Peyer's patch (tissue), 4 donors: Measurements from ENCODE around the gene HRH1. TPM values are rescaled to one million over a fixed set of nuclear protein-coding genes. Genes with fewer than 3 reads are reported as not detected.
A peak's percentile ranks its signal among the peaks of the same experiment; 100 is the strongest.

ENCODE experiments used
- DNase-seq, 3 donors: peaks; one replicate each; pipeline ENCODE4 v3.0.0-alpha.2; 2017 to 2019
- H3K27ac ChIP-seq, 4 donors: fragments of 200-600 bp; sonication (generic); one replicate each; pipeline ENCODE4 v1.5.1; 2016 to 2019
- H3K27me3 ChIP-seq, 2 donors: fragments of 200-600 bp; sonication (generic); one replicate each; pipeline ENCODE4 v1.5.1; 2019
- H3K36me3 ChIP-seq, 3 donors: fragments of 200-600 bp; sonication (generic); one replicate each; pipeline ENCODE4 v1.5.1; 2016 to 2019
- H3K4me1 ChIP-seq, 4 donors: fragments of 200-600 bp; sonication (generic); one replicate each; pipeline ENCODE4 v1.5.1; 2016 to 2019
- H3K4me3 ChIP-seq, 4 donors: fragments of 200-600 bp; sonication (generic); 1 replicate in 3 of 4; 2 replicates in 1 of 4; pipeline ENCODE4 v1.5.1; 2016 to 2019; ENCODE audit warnings: mild to moderate bottlenecking in 1 of 4
- H3K9me3 ChIP-seq, 4 donors: fragments of 200-600 bp; sonication (generic); one replicate each; pipeline ENCODE4 v1.5.1; 2016 to 2019; ENCODE audit warnings: mild to moderate bottlenecking in 1 of 4
- POLR2A ChIP-seq, 2 donors: fragments of 450-650 bp; IDR thresholded peaks; one replicate each; pipeline ENCODE4 v1.5.1; 2017; ENCODE audit warnings: antibody characterized with exemption in 2 of 2, mild to moderate bottlenecking in 2 of 2, moderate library complexity in 2 of 2
- total RNA-seq, 4 donors: library from RNA; depleted of rRNA; stranded (reverse); fragments of >200 nt; gene quantifications; one replicate each; pipeline ENCODE4 v1.1.0, GENCODE V29; 2016
- TF ChIP-seq, protein P1 (sequence below), 6 experiments: fragments of 450-650 bp in 4 of 6; fragments of 200-600 bp in 2 of 6; sonication (generic) in 1 of 6; IDR thresholded peaks; one replicate each; pipeline ENCODE4 v1.5.1; 2017 to 2019; ENCODE audit warnings: antibody characterized with exemption in 6 of 6, mild to moderate bottlenecking in 3 of 6, moderate library complexity in 1 of 6

The HRH1 gene
- total RNA-seq, 4 donors from 2014 or later: 1.7 to 13.7 (median 7.3) TPM

DNA sequence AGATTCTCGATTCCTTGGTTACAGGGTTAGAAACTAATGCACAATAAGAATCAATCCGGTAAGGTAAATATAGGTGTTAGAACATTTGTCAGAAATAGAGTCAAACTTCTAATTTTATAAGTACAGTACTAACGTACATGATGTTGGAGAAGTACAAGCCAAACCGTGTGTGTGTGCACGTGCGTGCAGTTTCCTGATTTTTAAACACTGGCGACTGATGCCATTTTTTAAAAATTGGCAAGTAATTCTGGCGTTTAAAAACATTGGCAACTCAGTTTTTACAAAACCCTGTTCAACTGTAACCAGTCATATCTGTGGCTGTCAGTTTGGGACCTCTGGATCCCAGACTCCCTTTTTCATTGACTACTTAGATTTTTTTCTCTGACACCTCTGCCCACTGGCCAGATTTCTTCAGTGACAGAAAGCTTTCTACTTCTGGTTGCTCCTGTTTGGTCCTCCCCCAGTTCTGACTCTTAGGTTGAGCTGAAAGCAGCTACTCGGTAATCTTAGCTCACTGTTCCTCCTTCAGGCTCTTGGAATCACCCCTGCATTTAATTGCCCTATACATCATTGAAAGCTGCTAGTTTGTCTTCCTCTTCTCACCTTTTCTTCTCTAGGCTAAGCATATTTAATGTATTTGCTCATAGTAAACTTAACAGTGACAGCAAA is 118.7 kb downstream of the HRH1 start:
- peaks cover 0 to 6% (median 0%) of the 10 kb centered on the region in 3 donors for H3K36me3 ChIP-seq
- H3K27ac ChIP-seq: peak overlapping the region; percentile 81 to 91 (median 84)
- H3K4me1 ChIP-seq: peaks cover 0 to 17% (median 0%) of the 10 kb centered on the region in 4 donors
- DNase-seq: no peak
- TF ChIP-seq POLR2A (IDR thresholded peaks at IDR 0.05): no peak
- TF ChIP-seq, protein P1, sequence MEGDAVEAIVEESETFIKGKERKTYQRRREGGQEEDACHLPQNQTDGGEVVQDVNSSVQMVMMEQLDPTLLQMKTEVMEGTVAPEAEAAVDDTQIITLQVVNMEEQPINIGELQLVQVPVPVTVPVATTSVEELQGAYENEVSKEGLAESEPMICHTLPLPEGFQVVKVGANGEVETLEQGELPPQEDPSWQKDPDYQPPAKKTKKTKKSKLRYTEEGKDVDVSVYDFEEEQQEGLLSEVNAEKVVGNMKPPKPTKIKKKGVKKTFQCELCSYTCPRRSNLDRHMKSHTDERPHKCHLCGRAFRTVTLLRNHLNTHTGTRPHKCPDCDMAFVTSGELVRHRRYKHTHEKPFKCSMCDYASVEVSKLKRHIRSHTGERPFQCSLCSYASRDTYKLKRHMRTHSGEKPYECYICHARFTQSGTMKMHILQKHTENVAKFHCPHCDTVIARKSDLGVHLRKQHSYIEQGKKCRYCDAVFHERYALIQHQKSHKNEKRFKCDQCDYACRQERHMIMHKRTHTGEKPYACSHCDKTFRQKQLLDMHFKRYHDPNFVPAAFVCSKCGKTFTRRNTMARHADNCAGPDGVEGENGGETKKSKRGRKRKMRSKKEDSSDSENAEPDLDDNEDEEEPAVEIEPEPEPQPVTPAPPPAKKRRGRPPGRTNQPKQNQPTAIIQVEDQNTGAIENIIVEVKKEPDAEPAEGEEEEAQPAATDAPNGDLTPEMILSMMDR (IDR thresholded peaks at IDR 0.05): no peak
- H3K27me3 ChIP-seq: no peaks in the 10 kb centered on the region
- H3K9me3 ChIP-seq: no peaks in the 10 kb centered on the region
- H3K4me3 ChIP-seq: peak overlapping the region; percentile 72 to 95 (median 86)

DNA sequence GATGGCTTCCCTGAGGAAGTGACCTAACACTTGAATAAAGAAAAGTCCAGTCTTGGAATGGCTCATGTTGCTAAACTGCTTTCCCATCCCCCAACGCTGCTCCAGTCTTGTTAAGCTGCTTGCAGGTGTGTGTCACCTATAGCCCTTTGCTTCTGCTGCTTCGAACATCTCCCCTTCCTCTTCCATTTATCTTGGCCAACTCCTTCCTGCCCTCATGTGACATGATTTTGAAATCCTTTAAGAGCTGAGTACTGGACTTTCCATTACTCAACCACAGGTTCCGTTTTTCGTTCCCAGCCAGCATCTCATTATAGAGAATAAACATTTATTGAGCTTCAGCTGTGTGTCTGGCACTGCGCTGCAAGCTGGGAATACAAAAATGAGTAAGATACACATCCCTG is 119.6 kb downstream of the HRH1 start:
- Histone ChIP-seq H3K4me1 (peaks cover 0 to 17% (median 0%) of the 10 kb centered on the region in 4 donors), H3K27ac (peak overlapping the region in 2 of 4 donors; percentile 1 to 81), H3K36me3 (peaks cover 0 to 6% (median 0%) of the 10 kb centered on the region in 3 donors), H3K27me3 (no peaks in the 10 kb centered on the region), H3K4me3 (peak overlapping the region in 1 of 4 donors; percentile 79), H3K9me3 (no peaks in the 10 kb centered on the region)
- TF ChIP-seq, protein P1 (IDR thresholded peaks at IDR 0.05): no peak
- TF ChIP-seq POLR2A (IDR thresholded peaks at IDR 0.05): no peak
- DNase-seq: peak in 1 of 3 donors; percentile 46

DNA sequence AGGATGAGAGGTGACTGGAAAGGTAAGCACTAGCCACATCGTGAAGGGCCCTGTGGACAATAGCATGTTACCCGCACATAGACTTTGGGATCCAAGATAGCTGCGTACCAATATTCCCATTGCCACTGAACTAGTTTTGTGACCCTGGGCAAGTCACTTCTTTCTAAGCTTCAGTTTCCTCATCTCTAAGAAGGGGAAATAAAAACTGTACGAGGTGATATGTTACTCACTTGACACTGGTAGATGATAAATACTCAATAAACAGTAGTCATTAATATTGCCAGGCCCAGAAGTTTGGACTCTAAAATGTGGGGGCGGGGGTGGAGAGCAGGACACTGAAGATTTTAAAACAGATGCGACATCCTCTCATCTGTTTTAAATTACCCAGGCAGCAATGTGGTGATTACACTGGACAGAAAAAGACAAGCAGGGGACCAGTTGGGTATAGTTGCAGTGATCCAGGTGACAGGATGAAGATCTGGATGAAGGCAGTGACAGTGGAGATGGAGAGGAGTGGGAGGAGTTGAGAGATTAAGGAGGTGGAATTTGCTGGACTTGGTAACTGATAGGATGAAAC is 120.4 kb downstream of the HRH1 start:
- Histone ChIP-seq H3K4me3 (no peak overlapping the region), H3K27ac (peak overlapping the region in 2 of 4 donors; percentile 25 to 42), H3K4me1 (peaks cover 0 to 17% (median 0%) of the 10 kb centered on the region in 4 donors), H3K36me3 (peaks cover 0 to 6% (median 0%) of the 10 kb centered on the region in 3 donors), H3K27me3 (no peaks in the 10 kb centered on the region), H3K9me3 (no peaks in the 10 kb centered on the region)
- no peak for DNase-seq
- TF ChIP-seq, protein P1 (IDR thresholded peaks at IDR 0.05): no peak
- TF ChIP-seq POLR2A (IDR thresholded peaks at IDR 0.05): no peak

DNA sequence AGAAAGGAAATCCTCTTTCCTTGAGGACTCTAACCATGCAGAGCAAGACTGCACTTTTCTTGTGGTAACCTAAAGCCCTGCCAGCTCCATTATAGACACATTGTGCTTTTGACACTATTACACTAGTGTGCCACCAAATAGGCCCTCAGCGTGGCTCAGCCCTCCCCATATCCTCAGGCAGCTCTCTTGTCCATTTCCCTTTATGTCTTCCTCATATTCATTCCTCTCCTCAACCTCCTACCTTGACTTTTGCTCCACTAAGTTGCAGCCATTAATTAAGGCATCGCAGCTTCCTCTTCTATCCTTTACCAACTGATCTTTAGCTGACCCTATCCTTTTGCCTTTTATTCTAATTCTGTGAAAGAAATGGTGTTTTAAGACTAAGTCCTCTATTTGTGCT is 121.6 kb downstream of the HRH1 start:
- H3K9me3 ChIP-seq: no peaks in the 10 kb centered on the region
- H3K36me3 ChIP-seq: peaks cover 0 to 10% (median 0%) of the 10 kb centered on the region in 3 donors
- no peak for DNase-seq
- H3K4me1 ChIP-seq: peaks cover 0 to 17% (median 0%) of the 10 kb centered on the region in 4 donors
- H3K4me3 ChIP-seq: no peak overlapping the region
- H3K27ac ChIP-seq: no peak overlapping the region
- H3K27me3 ChIP-seq: no peaks in the 10 kb centered on the region
- TF ChIP-seq POLR2A (IDR thresholded peaks at IDR 0.05): no peak
- TF ChIP-seq, protein P1 (IDR thresholded peaks at IDR 0.05): no peak

DNA sequence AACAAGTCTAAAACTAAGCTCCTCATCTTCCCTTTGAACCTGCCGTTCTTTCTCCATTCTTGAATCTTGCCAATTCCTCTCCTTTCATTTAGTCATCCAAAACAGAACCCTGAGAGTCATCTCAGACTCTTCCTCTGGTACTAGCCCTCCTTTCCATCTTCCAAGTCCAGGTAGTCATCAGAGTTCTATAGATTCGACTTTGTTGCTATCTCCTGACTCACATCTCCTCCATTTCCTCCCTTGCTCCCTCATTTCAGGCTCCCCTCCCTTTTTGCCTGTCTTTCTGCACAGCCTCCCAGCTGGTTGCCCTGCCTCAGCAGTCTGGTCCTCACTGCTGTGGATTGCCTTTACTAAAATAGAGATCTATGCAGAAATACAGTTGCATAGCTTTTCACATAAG is 122.6 kb downstream of the HRH1 start:
- H3K4me1 ChIP-seq: peaks cover 0 to 19% (median 0%) of the 10 kb centered on the region in 4 donors
- no peaks in the 10 kb centered on the region for H3K27me3 ChIP-seq
- TF ChIP-seq POLR2A (IDR thresholded peaks at IDR 0.05): no peak
- TF ChIP-seq, protein P1 (IDR thresholded peaks at IDR 0.05): no peak
- H3K36me3 ChIP-seq: peaks cover 0 to 15% (median 0%) of the 10 kb centered on the region in 3 donors
- no peak overlapping the region for H3K27ac ChIP-seq
- H3K9me3 ChIP-seq: no peaks in the 10 kb centered on the region
- no peak overlapping the region for H3K4me3 ChIP-seq
- no peak for DNase-seq
